SK-N-SH (cell line): ENCODE data around the gene RASA3. TPM values are rescaled to one million over a fixed set of nuclear protein-coding genes. Genes with fewer than 3 reads are reported as not detected.

Experiments
- CTCF ChIA-PET: fragments of 300-600, 350-600 bp; formaldehyde crosslinking; extraction: SDS; loops from one replicate; lab custom pipeline; 2021; lab: Yijun Ruan, JAX
- POLR2A ChIA-PET: fragments of 350-600 bp; sonication (Branson Sonifier 250); formaldehyde crosslinking; extraction: SDS; loops from one replicate; lab custom pipeline; 2020; ENCODE audit warnings: antibody characterized with exemption, inconsistent platforms; lab: Yijun Ruan, JAX
- DNase-seq: peaks from one replicate; pipeline ENCODE4 v3.0.0; 2012
- H2AFZ ChIP-seq: fragments of 200-600 bp; sonication (generic); 2 replicates; pipeline ENCODE4 v1.8.1; 2016; ENCODE audit warnings: antibody characterized with exemption, mild to moderate bottlenecking, low read depth
- H3F3A ChIP-seq: fragments of 200-600 bp; sonication (generic); replicated peaks from 2 replicates; pipeline ENCODE3; 2016; ENCODE audit warnings: antibody characterized with exemption, mild to moderate bottlenecking; ENCODE audit not compliant: insufficient read depth
- H3K27ac ChIP-seq, 2 experiments: fragments of 200-500 bp in 1 of 2; fragments of 200-600 bp in 1 of 2; sonication (Bioruptor generic) in 1 of 2; sonication (generic), shearing (Covaris generic) in 1 of 2; 2 replicates each; pipeline versions ENCODE4 v1.5.1 to v1.6.1; 2014 to 2016; ENCODE audit warnings: low read depth in 2 of 2, inconsistent platforms in 1 of 2, low read length in 1 of 2, mild to moderate bottlenecking in 1 of 2, mixed read lengths in 1 of 2
- H3K27me3 ChIP-seq: fragments of 200-600 bp; sonication (generic), shearing (Covaris generic); 2 replicates; pipeline ENCODE4 v1.6.1; 2016; ENCODE audit warnings: mixed run types; ENCODE audit not compliant: insufficient read depth
- H3K36me3 ChIP-seq, 2 experiments: fragments of 200-500 bp in 1 of 2; fragments of 200-600 bp in 1 of 2; sonication (Bioruptor generic) in 1 of 2; sonication (generic) in 1 of 2; replicated peaks in 1 of 2; 2 replicates each; pipeline versions ENCODE3 to v1.5.1; 2014 to 2016; ENCODE audit warnings: low read length in 1 of 2, mild to moderate bottlenecking in 1 of 2; ENCODE audit not compliant: insufficient read depth in 2 of 2, control insufficient read depth in 1 of 2
- H3K4me1 ChIP-seq, 2 experiments: fragments of 200-500 bp in 1 of 2; fragments of 200-600 bp in 1 of 2; sonication (Bioruptor generic) in 1 of 2; sonication (generic), shearing (Covaris generic) in 1 of 2; 2 replicates each; pipeline versions ENCODE4 v1.5.1 to v1.6.1; 2014 to 2016; ENCODE audit warnings: low read depth in 1 of 2, low read length in 1 of 2, mixed run types in 1 of 2; ENCODE audit not compliant: insufficient read depth in 2 of 2, control insufficient read depth in 1 of 2
- H3K4me2 ChIP-seq: fragments of 200-600 bp; sonication (generic), shearing (Covaris generic); 2 replicates; pipeline ENCODE4 v1.6.1; 2017; ENCODE audit warnings: mixed run types
- H3K4me3 ChIP-seq, 2 experiments: fragments of 200-500 bp in 1 of 2; fragments of 200-600 bp in 1 of 2; sonication (Bioruptor generic) in 1 of 2; sonication (generic), shearing (Covaris generic) in 1 of 2; 2 replicates each; pipeline versions ENCODE4 v1.5.1 to v1.8.1; 2014 to 2016; ENCODE audit warnings: low read depth in 2 of 2, inconsistent platforms in 1 of 2, low read length in 1 of 2, mild to moderate bottlenecking in 1 of 2, mixed read lengths in 1 of 2, moderate library complexity in 1 of 2
- H3K79me2 ChIP-seq: fragments of 200-600 bp; sonication (generic); 2 replicates; pipeline ENCODE4 v1.8.1; 2017; ENCODE audit warnings: mild to moderate bottlenecking; ENCODE audit not compliant: insufficient read depth
- H3K9ac ChIP-seq: fragments of 200-600 bp; sonication (generic); 2 replicates; pipeline ENCODE4 v1.6.1; 2017; ENCODE audit warnings: mixed run types
- H3K9me2 ChIP-seq: fragments of 200-600 bp; sonication (generic); 2 replicates; pipeline ENCODE4 v1.6.1; 2017; ENCODE audit warnings: mixed run types
- H3K9me3 ChIP-seq: fragments of 200-600 bp; sonication (generic); 2 replicates; pipeline ENCODE4 v1.6.1; 2017; ENCODE audit warnings: mixed run types, mild to moderate bottlenecking, moderate library complexity
- H4K20me1 ChIP-seq: fragments of 200-600 bp; sonication (generic); 2 replicates; pipeline ENCODE4 v1.6.1; 2017; ENCODE audit warnings: mild to moderate bottlenecking, mixed run types; ENCODE audit not compliant: insufficient read depth
- EP300 ChIP-seq, 2 experiments: IDR thresholded peaks; 2 replicates each; pipeline versions ENCODE4 v1.4.0 to v1.6.1; 2012; ENCODE audit warnings: borderline replicate concordance in 1 of 2, low read depth in 1 of 2, low read length in 1 of 2
- FOXJ3 ChIP-seq: sonication (generic); formaldehyde crosslinking; IDR thresholded peaks from 2 replicates; pipeline ENCODE4 v1.5.1; 2020; ENCODE audit warnings: mild to moderate bottlenecking, missing genetic modification reagents
- FOXM1 ChIP-seq: IDR thresholded peaks from 2 replicates; pipeline ENCODE4 v1.4.0; 2012; ENCODE audit warnings: low read depth, mild to moderate bottlenecking
- GATA2 ChIP-seq: sonication (generic); formaldehyde crosslinking; IDR thresholded peaks from 2 replicates; pipeline ENCODE4 v1.5.0; 2020; ENCODE audit warnings: mild to moderate bottlenecking, missing genetic modification reagents
- JUND ChIP-seq: IDR thresholded peaks from 2 replicates; pipeline ENCODE4 v1.4.0; 2012
- MEF2A ChIP-seq: IDR thresholded peaks from 2 replicates; pipeline ENCODE4 v1.4.0; 2012; ENCODE audit warnings: low read depth, borderline replicate concordance
- MXI1 ChIP-seq: IDR thresholded peaks from 2 replicates; pipeline ENCODE4 v1.6.1; 2012; ENCODE audit warnings: mild to moderate bottlenecking, low read depth, low read length, improper control_type of control experiment
- NFIC ChIP-seq: IDR thresholded peaks from 2 replicates; pipeline ENCODE4 v1.4.0; 2012; ENCODE audit warnings: borderline replicate concordance
- NRF1 ChIP-seq: IDR thresholded peaks from 2 replicates; pipeline ENCODE4 v1.6.1; 2012; ENCODE audit warnings: low read depth, mild to moderate bottlenecking, low read length
- RAD21 ChIP-seq: IDR thresholded peaks from 2 replicates; pipeline ENCODE4 v1.6.1; 2012; ENCODE audit warnings: mild to moderate bottlenecking, low read length
- RCOR1 ChIP-seq: fragments of 150-350 bp; IDR thresholded peaks from 2 replicates; pipeline ENCODE4 v1.6.1; 2017; ENCODE audit warnings: antibody characterized with exemption, low read length
- RFX5 ChIP-seq: IDR thresholded peaks from 2 replicates; pipeline ENCODE4 v1.6.1; 2012; ENCODE audit warnings: mild to moderate bottlenecking, improper control_type of control experiment, low read length
- RXRA ChIP-seq: IDR thresholded peaks from 2 replicates; pipeline ENCODE4 v1.4.0; 2012; ENCODE audit warnings: low read depth, mild to moderate bottlenecking, borderline replicate concordance
- SIN3A ChIP-seq: IDR thresholded peaks from 2 replicates; pipeline ENCODE4 v1.6.1; 2012; ENCODE audit warnings: low read depth, mild to moderate bottlenecking, low read length, moderate library complexity, borderline replicate concordance
- SMC3 ChIP-seq: IDR thresholded peaks from 2 replicates; pipeline ENCODE4 v1.6.1; 2012; ENCODE audit warnings: low read depth, low read length, improper control_type of control experiment
- TEAD4 ChIP-seq: IDR thresholded peaks from 2 replicates; pipeline ENCODE4 v1.4.0; 2012; ENCODE audit warnings: mild to moderate bottlenecking, borderline replicate concordance; ENCODE audit not compliant: insufficient read depth
- WGBS: methylation state at CpG from one replicate; pipeline ENCODE4 v1.1.6; 2017; ENCODE audit warnings: low lambda C conversion rate; 5-methylcytosine and 5-hydroxymethylcytosine counted together
- polyA plus RNA-seq, 3 experiments: library from polyadenylated mRNA; depleted of rRNA; stranded (reverse); fragments of >200 nt; gene quantifications; 2 replicates each; pipeline ENCODE4 v1.2.3, GENCODE V29; 2012
- TF ChIP-seq, protein P1 (sequence below): fragments of 200-600 bp; sonication (generic); IDR thresholded peaks from 2 replicates; pipeline ENCODE4 v1.6.1; 2017; ENCODE audit warnings: antibody characterized with exemption, mild to moderate bottlenecking, moderate library complexity
- TF ChIP-seq, protein P2 (sequence below): IDR thresholded peaks from 2 replicates; pipeline ENCODE4 v1.4.0; 2012; ENCODE audit warnings: low read depth, borderline replicate concordance
- TF ChIP-seq, protein P3 (sequence below): IDR thresholded peaks from 2 replicates; pipeline ENCODE4 v1.4.0; 2012; ENCODE audit warnings: low read depth, borderline replicate concordance

The RASA3 gene
- polyA plus RNA-seq, 1 of the 3 experiments (the other 2 are of a cell fraction) = 25.1 TPM

DNA sequence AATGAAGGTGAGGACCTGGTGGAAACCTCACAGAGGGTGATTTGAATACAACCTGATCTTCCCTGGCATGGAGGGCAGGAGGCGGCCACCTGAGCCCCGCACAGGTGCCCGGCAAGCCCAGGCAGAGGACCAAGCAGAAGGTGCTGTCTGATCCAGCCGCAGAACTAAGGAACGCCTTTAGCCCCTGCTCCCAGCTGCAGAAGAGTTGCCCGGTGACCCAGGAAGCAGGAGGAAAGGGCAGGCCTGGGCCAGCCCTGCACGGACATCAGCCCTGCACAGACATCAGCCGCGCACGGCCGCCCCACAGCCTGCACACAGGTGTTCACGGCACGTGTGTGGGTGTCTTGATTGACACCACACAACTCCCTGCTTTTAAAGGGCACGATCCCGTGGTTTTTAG lies 43.1 kb downstream of the RASA3 start:
- ChIA-PET CTCF (no interaction called here), POLR2A (no interaction called here)
- Histone ChIP-seq H3K9me3 (no peaks in the 10 kb centered on the region; the same call in 1 of the 2 replicates), H3F3A (no peaks in the 10 kb centered on the region), H3K9me2 (no peaks in the 10 kb centered on the region), H3K36me3 (peaks cover 0 to 9% of the 10 kb centered on the region in 2 experiments), H3K4me2 (no peak overlapping the region), H2AFZ (no peak overlapping the region), H3K27me3 (no peaks in the 10 kb centered on the region), H3K79me2 (peaks cover 70% of the 10 kb centered on the region), H3K27ac (no peak overlapping the region), H3K9ac (no peak overlapping the region), H3K4me1 (no peaks in the 10 kb centered on the region), H4K20me1 (no peaks in the 10 kb centered on the region), H3K4me3 (no peak overlapping the region)
- 85% methylated on average over 11 of the region's 15 CpGs for WGBS
- DNase-seq = no peak
- TF ChIP-seq MEF2A (no peak), SIN3A (no peak), GATA2 (CRISPR knock-in tag) (no peak), JUND (no peak), MXI1 (no peak), NFIC (no peak), RFX5 (no peak), NRF1 (no peak), TEAD4 (no peak), RCOR1 (no peak), FOXM1 (no peak), FOXJ3 (CRISPR knock-in tag) (no peak), RXRA (no peak), EP300 (IDR thresholded peaks at IDR 0.05; ENCODE audit: borderline replicate concordance in 1 of 2, low read depth in 1 of 2, low read length in 1 of 2) (no peak), SMC3 (no peak), RAD21 (no peak)
- TF ChIP-seq, protein P1, sequence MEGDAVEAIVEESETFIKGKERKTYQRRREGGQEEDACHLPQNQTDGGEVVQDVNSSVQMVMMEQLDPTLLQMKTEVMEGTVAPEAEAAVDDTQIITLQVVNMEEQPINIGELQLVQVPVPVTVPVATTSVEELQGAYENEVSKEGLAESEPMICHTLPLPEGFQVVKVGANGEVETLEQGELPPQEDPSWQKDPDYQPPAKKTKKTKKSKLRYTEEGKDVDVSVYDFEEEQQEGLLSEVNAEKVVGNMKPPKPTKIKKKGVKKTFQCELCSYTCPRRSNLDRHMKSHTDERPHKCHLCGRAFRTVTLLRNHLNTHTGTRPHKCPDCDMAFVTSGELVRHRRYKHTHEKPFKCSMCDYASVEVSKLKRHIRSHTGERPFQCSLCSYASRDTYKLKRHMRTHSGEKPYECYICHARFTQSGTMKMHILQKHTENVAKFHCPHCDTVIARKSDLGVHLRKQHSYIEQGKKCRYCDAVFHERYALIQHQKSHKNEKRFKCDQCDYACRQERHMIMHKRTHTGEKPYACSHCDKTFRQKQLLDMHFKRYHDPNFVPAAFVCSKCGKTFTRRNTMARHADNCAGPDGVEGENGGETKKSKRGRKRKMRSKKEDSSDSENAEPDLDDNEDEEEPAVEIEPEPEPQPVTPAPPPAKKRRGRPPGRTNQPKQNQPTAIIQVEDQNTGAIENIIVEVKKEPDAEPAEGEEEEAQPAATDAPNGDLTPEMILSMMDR = no peak
- TF ChIP-seq, protein P2, sequence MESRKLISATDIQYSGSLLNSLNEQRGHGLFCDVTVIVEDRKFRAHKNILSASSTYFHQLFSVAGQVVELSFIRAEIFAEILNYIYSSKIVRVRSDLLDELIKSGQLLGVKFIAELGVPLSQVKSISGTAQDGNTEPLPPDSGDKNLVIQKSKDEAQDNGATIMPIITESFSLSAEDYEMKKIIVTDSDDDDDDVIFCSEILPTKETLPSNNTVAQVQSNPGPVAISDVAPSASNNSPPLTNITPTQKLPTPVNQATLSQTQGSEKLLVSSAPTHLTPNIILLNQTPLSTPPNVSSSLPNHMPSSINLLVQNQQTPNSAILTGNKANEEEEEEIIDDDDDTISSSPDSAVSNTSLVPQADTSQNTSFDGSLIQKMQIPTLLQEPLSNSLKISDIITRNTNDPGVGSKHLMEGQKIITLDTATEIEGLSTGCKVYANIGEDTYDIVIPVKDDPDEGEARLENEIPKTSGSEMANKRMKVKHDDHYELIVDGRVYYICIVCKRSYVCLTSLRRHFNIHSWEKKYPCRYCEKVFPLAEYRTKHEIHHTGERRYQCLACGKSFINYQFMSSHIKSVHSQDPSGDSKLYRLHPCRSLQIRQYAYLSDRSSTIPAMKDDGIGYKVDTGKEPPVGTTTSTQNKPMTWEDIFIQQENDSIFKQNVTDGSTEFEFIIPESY = no peak
- TF ChIP-seq, protein P3, sequence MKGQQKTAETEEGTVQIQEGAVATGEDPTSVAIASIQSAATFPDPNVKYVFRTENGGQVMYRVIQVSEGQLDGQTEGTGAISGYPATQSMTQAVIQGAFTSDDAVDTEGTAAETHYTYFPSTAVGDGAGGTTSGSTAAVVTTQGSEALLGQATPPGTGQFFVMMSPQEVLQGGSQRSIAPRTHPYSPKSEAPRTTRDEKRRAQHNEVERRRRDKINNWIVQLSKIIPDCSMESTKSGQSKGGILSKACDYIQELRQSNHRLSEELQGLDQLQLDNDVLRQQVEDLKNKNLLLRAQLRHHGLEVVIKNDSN = no peak
